ENCODE measurements around the gene CDH12. TPM values are rescaled to one million over a fixed set of nuclear protein-coding genes. Genes with fewer than 3 reads are reported as not detected.

Gene CDH12
- total RNA-seq, 1 experiment from 2014 or later, result not detected

- TF ChIP-seq FOSL1 (IDR thresholded peaks at IDR 0.05; ENCODE audit: low read depth) (no peak), MAX (IDR thresholded peaks at IDR 0.05) (no peak), JUND (IDR thresholded peaks at IDR 0.05) (no peak), TCF7L2 (IDR thresholded peaks at IDR 0.05; ENCODE audit: borderline replicate concordance, extremely low read depth, insufficient read depth, insufficient read length) (no peak), SP1 (IDR thresholded peaks at IDR 0.05; ENCODE audit: low read depth) (no peak), ELF1 (IDR thresholded peaks at IDR 0.05; ENCODE audit: borderline replicate concordance, low read depth) (no peak)
- no peak overlapping the region for H3K4me3 ChIP-seq (replicated peaks in 1 of 2; ENCODE audit: low read depth in 1 of 2, low read length in 2 of 2)
- H3K9me2 ChIP-seq (ENCODE audit: insufficient read depth), result no peaks in the 10 kb centered on the region
- RAD21 ChIA-PET (ENCODE audit: low non-redundant PET in 1 of 2, low total read pairs in 2 of 2, uncharacterized antibody in 2 of 2, unreplicated experiment in 2 of 2), result no interaction called here
- CTCF ChIA-PET, result no interaction called here
- no peak overlapping the region for H3K27ac ChIP-seq (ENCODE audit: low read depth, low read length)
- intact Hi-C loops (cut with micrococcal nuclease), result no loop called here
- no peak overlapping the region for H2AFZ ChIP-seq (ENCODE audit: low read depth, low read length, poor library complexity, severe bottlenecking)
- no peaks in the 10 kb centered on the region for H3K27me3 ChIP-seq (ENCODE audit: insufficient read depth, low read length)
- H3K79me2 ChIP-seq (ENCODE audit: insufficient read depth, low read length), result no peaks in the 10 kb centered on the region
- BruUV-seq (replicated peaks), result no TSS peak
- H3K4me1 ChIP-seq (ENCODE audit: control insufficient read depth in 1 of 2, insufficient read depth in 2 of 2, low read length in 2 of 2), result no peaks in the 10 kb centered on the region
- POLR2A ChIA-PET, result no interaction called here
- H3K9ac ChIP-seq (ENCODE audit: low read length), result no peak overlapping the region
- no peaks in the 10 kb centered on the region for H4K20me1 ChIP-seq (ENCODE audit: insufficient read depth)
- no peak for ATAC-seq
- DNase-seq (ENCODE audit: low read depth, low spot score), result no peak
- no peaks in the 10 kb centered on the region for H3K36me3 ChIP-seq (ENCODE audit: control insufficient read depth in 1 of 2, insufficient read depth in 2 of 2, low read length in 2 of 2)
- no peak overlapping the region for H3K4me2 ChIP-seq (ENCODE audit: low read length)
- H3K9me3 ChIP-seq (ENCODE audit: control insufficient read depth in 1 of 2, insufficient read depth in 1 of 2, low read depth in 1 of 2, low read length in 2 of 2), result peaks cover 4 to 23% of the 10 kb centered on the region in 2 experiments; a peak in 2 of 4 replicates
These were observed 603.9 kb downstream of the CDH12 start for GRCh38 chr5:22249209-22249729.

GRCh38 chr5:22245770-22246169 lies 607.4 kb downstream of the CDH12 start:
- no peak for DNase-seq (ENCODE audit: low read depth, low spot score)
- no peaks in the 10 kb centered on the region for H3K4me1 ChIP-seq (ENCODE audit: control insufficient read depth in 1 of 2, insufficient read depth in 2 of 2, low read length in 2 of 2)
- no peaks in the 10 kb centered on the region for H3K79me2 ChIP-seq (ENCODE audit: insufficient read depth, low read length)
- no peaks in the 10 kb centered on the region for H3K36me3 ChIP-seq (ENCODE audit: control insufficient read depth in 1 of 2, insufficient read depth in 2 of 2, low read length in 2 of 2)
- intact Hi-C loops (cut with micrococcal nuclease), result no loop called here
- no peaks in the 10 kb centered on the region for H3K9me2 ChIP-seq (ENCODE audit: insufficient read depth)
- no peak overlapping the region for H3K4me3 ChIP-seq (replicated peaks in 1 of 2; ENCODE audit: low read depth in 1 of 2, low read length in 2 of 2)
- no peak overlapping the region for H3K27ac ChIP-seq (ENCODE audit: low read depth, low read length)
- no peaks in the 10 kb centered on the region for H3K27me3 ChIP-seq (ENCODE audit: insufficient read depth, low read length)
- no peaks in the 10 kb centered on the region for H4K20me1 ChIP-seq (ENCODE audit: insufficient read depth)
- ChIA-PET CTCF (no interaction called here), RAD21 (ENCODE audit: low non-redundant PET in 1 of 2, low total read pairs in 2 of 2, uncharacterized antibody in 2 of 2, unreplicated experiment in 2 of 2) (no interaction called here), POLR2A (no interaction called here)
- no peak overlapping the region for H3K9ac ChIP-seq (ENCODE audit: low read length)
- peaks cover 7 to 23% of the 10 kb centered on the region in 2 experiments; a peak in 3 of 4 replicates for H3K9me3 ChIP-seq (ENCODE audit: control insufficient read depth in 1 of 2, insufficient read depth in 1 of 2, low read depth in 1 of 2, low read length in 2 of 2)
- H3K4me2 ChIP-seq (ENCODE audit: low read length), result no peak overlapping the region
- TF ChIP-seq CTCF (IDR thresholded peaks at IDR 0.05 in 2 of 3, conservative IDR thresholded peaks at IDR 0.05 in 1 of 3; ENCODE audit: borderline replicate concordance in 1 of 3, insufficient read depth in 1 of 3, low read depth in 2 of 3, low read length in 2 of 3) (no peak), SP1 (IDR thresholded peaks at IDR 0.05; ENCODE audit: low read depth) (no peak), ZFX (IDR thresholded peaks at IDR 0.05) (no peak), SRF (IDR thresholded peaks at IDR 0.05; ENCODE audit: low read depth) (no peak), CEBPB (IDR thresholded peaks at IDR 0.05; ENCODE audit: low read depth) (no peak), MAX (IDR thresholded peaks at IDR 0.05) (no peak), CBX3 (IDR thresholded peaks at IDR 0.05; ENCODE audit: low read depth) (no peak), EGR1 (IDR thresholded peaks at IDR 0.05; ENCODE audit: low read depth) (no peak), ATF3 (IDR thresholded peaks at IDR 0.05) (no peak), EZH2phosphoT487 (IDR thresholded peaks at IDR 0.05; ENCODE audit: borderline replicate concordance) (no peak), POLR2AphosphoS5 (IDR thresholded peaks at IDR 0.05; ENCODE audit: low read depth, low read length) (no peak), REST (IDR thresholded peaks at IDR 0.05; ENCODE audit: low read depth) (no peak), POLR2A (IDR thresholded peaks at IDR 0.05; ENCODE audit: borderline replicate concordance, extremely low read depth, insufficient read depth, insufficient read length) (no peak)
- ATAC-seq, result no peak
- BruUV-seq (replicated peaks), result no TSS peak
- H2AFZ ChIP-seq (ENCODE audit: low read depth, low read length, poor library complexity, severe bottlenecking), result no peak overlapping the region
